WERI-Rb-1 (cell line): ENCODE measurements around the gene GLUD1.
"Not testable (repeated sequence)": the region's sequence is repeated elsewhere in the genome, so short reads cannot be mapped to it uniquely, and the experiment has no call there.

Experiments
- DNase-seq: peaks from one replicate; pipeline ENCODE4 v3.0.0-alpha.2; 2020
- H3K27ac ChIP-seq: fragments of 250-450 bp; sonication (Bioruptor Pico); 2 replicates; pipeline ENCODE4 v1.5.1; 2020; ENCODE audit warnings: mild to moderate bottlenecking, moderate library complexity
- H3K27me3 ChIP-seq: fragments of 250-450 bp; sonication (Bioruptor Pico); 2 replicates; pipeline ENCODE4 v1.5.1; 2021; ENCODE audit warnings: mild to moderate bottlenecking, low read depth, moderate library complexity; ENCODE audit not compliant: insufficient read depth, severe bottlenecking
- H3K36me3 ChIP-seq: fragments of 250-450 bp; sonication (Bioruptor Pico); 2 replicates; pipeline ENCODE4 v1.5.1; 2020; ENCODE audit warnings: mild to moderate bottlenecking, moderate library complexity
- H3K4me3 ChIP-seq: 2 replicates; pipeline ENCODE4 v1.5.1; 2011; ENCODE audit warnings: low read depth, mild to moderate bottlenecking, control low read depth, low read length
- H3K9me3 ChIP-seq: fragments of 250-450 bp; sonication (Bioruptor Pico); 2 replicates; pipeline ENCODE4 v1.5.1; 2021; ENCODE audit warnings: mild to moderate bottlenecking, moderate library complexity; ENCODE audit not compliant: severe bottlenecking
- TF ChIP-seq, protein P1 (sequence below): IDR thresholded peaks from 2 replicates; pipeline ENCODE4 v1.5.1; 2011; ENCODE audit warnings: low read depth, mild to moderate bottlenecking, control low read depth, inconsistent platforms, low read length

The GLUD1 gene

DNA sequence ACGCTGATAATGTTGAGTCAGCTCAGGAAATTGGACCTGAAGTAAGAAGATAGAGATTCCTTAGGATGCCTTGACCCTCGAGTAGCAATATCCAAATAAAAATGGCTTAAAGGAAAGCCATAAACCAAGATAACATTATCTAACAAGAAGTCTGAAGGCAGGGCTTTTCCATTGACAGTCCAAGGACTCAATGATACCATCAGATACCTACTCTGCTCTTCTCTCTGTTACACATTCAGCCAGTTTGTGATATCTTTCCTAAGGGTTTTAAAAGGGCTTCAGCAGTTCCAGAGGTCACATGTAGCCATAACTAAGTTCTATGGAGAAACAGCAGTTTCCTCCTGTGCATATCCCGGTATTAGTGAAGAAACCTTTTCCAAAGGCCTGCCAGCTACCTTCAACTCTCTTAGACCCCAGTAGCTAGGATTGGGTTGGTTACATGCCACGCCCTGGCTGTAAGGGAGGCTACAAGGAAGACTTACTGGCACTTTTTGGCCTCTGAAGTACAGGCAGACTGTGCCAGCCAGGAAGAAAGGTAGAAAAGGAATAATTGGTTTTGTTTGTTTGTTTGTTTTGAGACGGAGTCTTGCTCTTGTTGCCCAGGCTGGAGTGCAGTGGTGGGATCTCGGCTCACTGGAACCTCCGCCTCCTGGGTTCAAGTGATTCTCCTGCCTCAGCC lies 10.9 kb upstream of the GLUD1 start:
- Histone ChIP-seq H3K27me3 (no peaks in the 10 kb centered on the region), H3K27ac (no peak overlapping the region), H3K4me3 (no peak overlapping the region), H3K9me3 (no peaks in the 10 kb centered on the region), H3K36me3 (peaks cover 55% of the 10 kb centered on the region)
- TF ChIP-seq, protein P1, sequence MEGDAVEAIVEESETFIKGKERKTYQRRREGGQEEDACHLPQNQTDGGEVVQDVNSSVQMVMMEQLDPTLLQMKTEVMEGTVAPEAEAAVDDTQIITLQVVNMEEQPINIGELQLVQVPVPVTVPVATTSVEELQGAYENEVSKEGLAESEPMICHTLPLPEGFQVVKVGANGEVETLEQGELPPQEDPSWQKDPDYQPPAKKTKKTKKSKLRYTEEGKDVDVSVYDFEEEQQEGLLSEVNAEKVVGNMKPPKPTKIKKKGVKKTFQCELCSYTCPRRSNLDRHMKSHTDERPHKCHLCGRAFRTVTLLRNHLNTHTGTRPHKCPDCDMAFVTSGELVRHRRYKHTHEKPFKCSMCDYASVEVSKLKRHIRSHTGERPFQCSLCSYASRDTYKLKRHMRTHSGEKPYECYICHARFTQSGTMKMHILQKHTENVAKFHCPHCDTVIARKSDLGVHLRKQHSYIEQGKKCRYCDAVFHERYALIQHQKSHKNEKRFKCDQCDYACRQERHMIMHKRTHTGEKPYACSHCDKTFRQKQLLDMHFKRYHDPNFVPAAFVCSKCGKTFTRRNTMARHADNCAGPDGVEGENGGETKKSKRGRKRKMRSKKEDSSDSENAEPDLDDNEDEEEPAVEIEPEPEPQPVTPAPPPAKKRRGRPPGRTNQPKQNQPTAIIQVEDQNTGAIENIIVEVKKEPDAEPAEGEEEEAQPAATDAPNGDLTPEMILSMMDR, result no peak
- no peak for DNase-seq

DNA sequence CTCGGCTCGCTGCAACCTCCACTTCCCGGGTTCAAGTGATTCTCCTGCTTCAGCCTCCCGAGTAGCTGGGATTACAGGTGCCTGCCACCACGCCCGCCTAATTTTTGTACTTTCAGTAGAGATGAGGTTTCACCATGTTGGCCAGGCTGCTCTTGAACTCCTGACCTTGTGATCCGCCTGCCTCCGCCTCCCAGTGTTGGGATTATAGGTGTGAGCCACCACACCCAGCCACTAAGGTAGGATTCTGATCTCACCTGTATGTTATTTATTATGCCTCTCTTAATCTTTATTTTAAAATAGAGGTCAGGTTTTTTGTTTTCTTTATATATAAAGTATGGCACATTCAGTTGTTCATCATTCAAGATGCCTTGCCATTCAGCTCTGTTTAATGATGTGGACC lies 10.1 kb upstream of the GLUD1 start:
- not testable (repeated sequence) for H3K4me3 ChIP-seq, DNase-seq, H3K27ac ChIP-seq, H3K27me3 ChIP-seq, H3K9me3 ChIP-seq
- peaks cover 53% of the 10 kb centered on the region for H3K36me3 ChIP-seq

DNA sequence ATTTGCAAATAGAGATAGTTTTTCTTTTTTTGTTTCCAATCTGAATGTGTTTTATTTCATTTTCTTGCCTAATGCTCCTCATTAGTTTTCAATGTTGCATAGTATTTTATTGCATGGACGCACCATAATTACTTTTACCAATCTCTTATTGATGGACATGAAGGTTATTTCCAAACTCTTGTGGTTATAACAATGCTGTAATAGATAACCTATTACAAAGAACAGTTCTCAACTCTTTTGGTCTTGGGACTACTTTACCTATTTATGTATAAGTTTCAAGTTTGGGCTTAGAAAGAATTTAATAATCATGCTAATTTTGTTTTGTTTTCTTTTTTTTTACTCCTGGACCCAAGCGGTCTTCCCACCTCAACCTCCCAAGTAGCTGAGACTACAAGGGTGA lies 7.4 kb upstream of the GLUD1 start:
- Histone ChIP-seq H3K27ac (no peak overlapping the region), H3K4me3 (no peak overlapping the region), H3K36me3 (peaks cover 49% of the 10 kb centered on the region), H3K9me3 (no peaks in the 10 kb centered on the region), H3K27me3 (no peaks in the 10 kb centered on the region)
- no peak for DNase-seq
- TF ChIP-seq, protein P1, result no peak

DNA sequence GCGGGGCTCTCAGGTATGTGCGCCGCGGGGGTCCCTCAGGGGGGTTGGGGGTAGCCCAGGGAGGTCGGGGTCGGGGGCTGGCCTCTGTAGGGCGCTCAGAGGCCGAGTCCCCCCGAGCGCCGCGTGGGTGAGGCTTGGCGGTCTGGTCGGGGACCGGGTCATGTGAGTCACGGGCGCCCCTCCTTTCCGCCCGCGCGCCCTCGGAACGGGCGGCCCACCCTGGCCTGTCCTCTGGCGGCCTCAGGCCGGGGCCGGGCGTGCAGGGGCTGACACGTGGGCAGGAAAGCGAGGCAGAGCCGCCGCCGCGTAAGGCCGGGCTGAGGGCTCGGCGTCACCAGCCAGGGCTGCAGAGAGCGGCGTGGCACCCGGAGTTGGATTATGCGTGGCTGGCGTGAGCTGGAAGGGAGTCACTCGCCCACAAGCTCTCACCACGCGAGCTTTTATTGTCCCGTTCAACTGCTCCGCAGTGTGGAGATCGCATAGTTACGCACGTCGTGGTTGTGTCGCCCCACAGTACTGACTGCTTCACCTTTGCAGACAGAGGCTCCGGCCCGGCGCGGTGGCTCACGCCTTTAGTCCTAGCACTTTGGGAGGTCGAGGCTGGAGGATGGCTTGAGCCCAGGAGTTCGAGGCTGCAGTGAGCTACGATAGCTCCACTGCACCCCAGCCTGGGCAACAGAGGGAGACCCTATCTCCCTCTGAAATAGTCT lies 748 bp upstream of the GLUD1 start:
- Histone ChIP-seq H3K27me3 (no peaks in the 10 kb centered on the region), H3K36me3 (peaks cover 15% of the 10 kb centered on the region), H3K4me3 (peak overlapping the region; percentile 91), H3K27ac (peak overlapping the region; percentile 93), H3K9me3 (no peaks in the 10 kb centered on the region)
- peak; percentile 80 for DNase-seq
- TF ChIP-seq, protein P1, result no peak

DNA sequence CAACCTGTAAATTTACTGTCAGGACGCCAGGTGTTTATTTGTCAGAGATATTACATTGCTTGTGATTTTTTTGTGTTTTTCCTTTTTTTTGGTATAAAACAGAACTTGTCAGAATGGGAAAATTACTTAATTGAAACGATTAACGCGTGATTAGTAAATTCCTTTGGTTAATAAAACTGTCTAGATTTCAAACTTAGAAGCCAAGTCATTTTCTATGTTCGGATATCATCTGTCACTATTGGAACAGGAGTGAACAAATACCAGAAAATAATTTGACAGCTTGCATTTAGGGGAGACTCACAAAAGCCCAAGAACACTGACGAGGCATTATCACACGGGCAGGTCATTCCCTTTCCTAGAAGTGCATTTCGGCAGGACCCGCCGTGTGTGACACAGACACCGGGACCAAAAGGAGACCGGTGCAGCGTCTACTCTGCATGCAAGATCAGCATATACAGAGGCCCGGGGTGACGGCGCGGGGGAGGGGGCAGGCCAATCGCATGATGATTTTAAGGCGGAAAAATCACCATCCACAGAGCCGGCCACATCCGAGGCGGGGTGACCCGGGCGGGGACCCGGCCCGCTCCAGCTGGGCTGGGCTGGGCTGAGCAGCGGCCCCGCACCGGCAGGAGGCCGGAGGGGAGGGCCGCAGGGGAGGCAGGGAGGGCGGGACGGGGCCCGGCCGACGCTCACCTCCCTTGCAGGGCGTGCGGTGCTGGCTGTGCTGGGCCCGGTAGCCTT lies 841 bp downstream of the GLUD1 start:
- peak overlapping the region; percentile 87 for H3K27ac ChIP-seq
- H3K36me3 ChIP-seq, result peaks cover 16% of the 10 kb centered on the region
- H3K4me3 ChIP-seq, result peak overlapping the region; percentile 88
- DNase-seq, result peak; percentile 68
- H3K9me3 ChIP-seq, result no peaks in the 10 kb centered on the region
- TF ChIP-seq, protein P1, result no peak
- no peaks in the 10 kb centered on the region for H3K27me3 ChIP-seq

DNA sequence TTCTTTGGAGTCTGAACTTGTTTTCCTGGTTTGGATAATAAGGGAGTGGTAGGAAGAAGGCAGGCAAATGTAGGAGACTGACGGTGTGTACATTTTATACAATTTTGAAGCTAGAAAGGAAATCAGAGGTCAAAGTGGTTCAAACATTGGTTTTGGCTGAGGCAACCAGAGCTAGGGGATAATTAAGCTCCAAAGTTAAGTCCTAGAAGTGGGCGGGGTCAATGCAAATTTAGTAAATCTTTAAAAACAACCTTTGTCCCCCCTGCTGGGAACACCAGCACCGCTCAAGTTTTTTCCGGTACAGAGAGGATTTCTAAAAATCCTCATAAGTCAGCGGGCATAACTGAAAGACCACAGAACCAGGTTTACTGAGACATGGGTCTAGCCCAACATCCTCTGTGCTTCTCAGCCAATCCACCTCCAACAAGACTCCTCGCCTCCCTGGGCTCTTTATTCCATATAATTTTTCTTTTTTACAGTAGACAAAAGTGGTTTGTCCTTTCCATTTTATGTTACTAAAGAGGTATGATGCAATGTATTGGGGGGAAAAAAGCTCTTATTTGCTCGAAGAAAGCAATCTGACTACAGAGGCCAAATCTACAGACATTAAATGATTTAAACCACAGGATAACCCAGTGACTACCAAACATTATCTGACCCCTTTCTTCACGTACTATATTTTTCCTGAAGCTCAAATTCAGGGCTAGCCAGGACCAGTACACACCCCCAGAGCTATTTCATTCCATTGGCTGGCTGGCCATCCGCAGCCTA lies 1.6 kb downstream of the GLUD1 start:
- TF ChIP-seq, protein P1, result no peak
- no peak for DNase-seq
- Histone ChIP-seq H3K27me3 (no peaks in the 10 kb centered on the region), H3K27ac (no peak overlapping the region; the same call in 1 of the 2 replicates), H3K36me3 (peaks cover 19% of the 10 kb centered on the region), H3K9me3 (no peaks in the 10 kb centered on the region), H3K4me3 (peak overlapping the region; percentile 88)
